ENCODE measurements around the gene SUCLG1. TPM values are rescaled to one million over a fixed set of nuclear protein-coding genes. Genes with fewer than 3 reads are reported as not detected.
"Not testable (repeated sequence)": the region's sequence is repeated elsewhere in the genome, so short reads cannot be mapped to it uniquely, and the experiment has no call there.

Gene SUCLG1
- polyA plus RNA-seq (ENCODE audit: insufficient read length in 3 of 3) = 100 to 1,000 TPM; 203 to 212 (median 208) TPM

DNA sequence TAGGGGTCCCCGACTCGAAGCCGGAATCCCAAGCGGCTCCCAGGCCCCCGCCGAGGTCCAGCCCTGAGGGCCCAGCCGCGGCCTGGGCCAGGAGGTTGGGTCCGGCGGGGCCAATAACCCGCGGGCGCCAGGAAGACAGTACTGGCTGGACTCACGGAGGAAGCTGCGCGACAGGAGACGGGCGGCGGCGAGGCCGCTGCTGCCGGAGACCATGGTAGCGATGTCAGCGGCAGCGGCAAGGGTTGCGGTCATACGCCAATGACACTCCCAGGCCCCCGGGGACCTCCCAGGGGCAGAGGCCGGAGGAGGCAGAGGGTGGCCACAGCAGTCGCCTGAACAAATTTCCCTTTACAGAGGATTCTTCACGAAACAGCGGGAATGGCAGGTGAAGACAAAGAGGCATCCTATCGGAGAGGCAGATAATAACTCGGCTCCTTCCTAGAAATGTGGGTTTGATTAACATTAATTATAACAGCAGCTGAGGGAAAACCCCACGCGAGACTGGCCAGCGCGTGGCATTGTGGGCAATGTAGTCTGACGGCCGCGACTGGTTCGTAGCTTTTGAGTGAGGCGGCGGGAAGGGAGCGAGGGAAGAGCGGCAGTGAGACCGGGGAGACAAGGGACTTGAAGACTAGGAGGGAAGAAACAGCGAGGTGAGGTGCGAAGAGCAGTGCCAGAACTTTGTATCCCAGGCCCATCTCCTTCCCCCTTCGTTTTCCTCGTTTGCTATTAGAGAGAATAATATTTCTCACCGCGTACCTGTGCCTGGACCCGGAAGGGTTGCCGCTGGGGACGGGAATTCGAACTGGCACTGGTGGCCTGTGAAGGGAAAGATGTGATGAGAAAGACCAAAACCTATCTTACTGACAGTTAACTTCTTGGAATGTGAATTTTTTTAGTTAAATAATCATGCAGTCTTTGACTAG is at the start of gene SUCLG1:
Gene SUCLG1 (minus strand): TSS at position 263 of the 926 bp plus-strand sequence. CDS start 11 bp downstream, at position 252.
- DNase-seq (ENCODE audit: low read depth in 3 of 3, low spot score in 2 of 3) = peak; percentile 81 to 88 (median 83)

- DNase-seq (ENCODE audit: low read depth in 3 of 3, low spot score in 2 of 3) = no peak
Measured at GRCh38 chr2:84498150-84498799, 39.2 kb upstream of the SUCLG1 start.

DNA sequence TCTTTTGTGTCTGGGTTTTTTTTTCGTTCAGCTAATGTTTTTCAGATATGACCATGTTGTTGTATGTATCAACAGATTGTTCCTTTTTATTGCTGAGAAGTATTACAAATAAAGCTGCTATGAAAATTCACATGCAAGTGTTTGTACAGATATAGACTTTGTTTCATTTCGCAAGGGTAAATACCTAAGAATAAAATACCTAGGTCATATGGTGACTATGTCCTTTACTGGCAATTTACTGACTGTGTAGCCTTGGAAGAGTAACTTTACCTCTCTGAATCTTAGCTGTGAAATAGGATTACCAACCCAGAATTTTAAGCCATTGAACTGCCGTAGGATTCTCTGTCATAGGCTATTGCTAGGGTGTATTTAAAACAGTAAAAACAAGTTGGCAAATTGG is 38.2 kb upstream of the SUCLG1 start:
- no peak for DNase-seq (ENCODE audit: low read depth in 3 of 3, low spot score in 2 of 3)

DNA sequence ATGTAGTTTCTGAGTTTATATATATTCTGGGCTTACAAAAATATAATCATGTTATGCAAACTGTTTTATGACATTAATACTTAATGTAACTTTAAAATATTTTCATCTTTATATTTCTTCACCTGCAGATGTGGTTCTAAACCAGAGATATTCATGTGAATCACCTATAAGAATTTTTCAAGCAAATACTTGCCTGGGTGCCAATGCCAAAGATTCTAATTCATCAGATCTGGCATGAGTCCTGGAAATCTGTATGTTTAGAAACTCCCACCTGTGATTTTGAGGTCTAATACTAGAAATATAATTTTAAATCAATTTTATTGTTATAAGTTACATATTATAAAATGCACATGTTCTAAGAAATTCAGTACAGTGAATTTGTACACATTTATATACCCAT is 37.3 kb upstream of the SUCLG1 start:
- DNase-seq (ENCODE audit: low read depth in 3 of 3, low spot score in 2 of 3) = no peak

GRCh38 chr2:84495539-84496146 is 36.6 kb upstream of the SUCLG1 start:
- DNase-seq (ENCODE audit: low read depth in 3 of 3, low spot score in 2 of 3) = peak in 1 of 3 donors; percentile 53

DNA sequence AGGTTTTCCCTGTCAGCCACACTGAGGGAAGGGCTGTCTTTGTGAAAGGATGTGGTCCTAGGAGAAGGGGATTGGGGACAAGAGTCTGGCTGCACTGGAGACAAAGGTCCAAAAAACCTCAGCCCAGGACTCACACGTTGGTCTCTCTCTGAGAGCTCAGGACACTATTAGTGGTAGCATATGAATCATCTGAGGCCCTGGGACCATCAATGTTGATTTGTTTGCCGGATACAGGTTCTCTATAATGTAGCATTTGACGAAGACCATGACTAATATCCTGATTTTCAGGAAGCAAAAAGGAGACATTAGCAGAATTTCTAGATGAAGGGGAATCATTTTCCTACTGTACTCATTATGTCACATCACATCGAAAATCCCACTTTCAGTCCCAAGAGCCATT is 35.0 kb upstream of the SUCLG1 start:
- no peak for DNase-seq (ENCODE audit: low read depth in 3 of 3, low spot score in 2 of 3)

DNA sequence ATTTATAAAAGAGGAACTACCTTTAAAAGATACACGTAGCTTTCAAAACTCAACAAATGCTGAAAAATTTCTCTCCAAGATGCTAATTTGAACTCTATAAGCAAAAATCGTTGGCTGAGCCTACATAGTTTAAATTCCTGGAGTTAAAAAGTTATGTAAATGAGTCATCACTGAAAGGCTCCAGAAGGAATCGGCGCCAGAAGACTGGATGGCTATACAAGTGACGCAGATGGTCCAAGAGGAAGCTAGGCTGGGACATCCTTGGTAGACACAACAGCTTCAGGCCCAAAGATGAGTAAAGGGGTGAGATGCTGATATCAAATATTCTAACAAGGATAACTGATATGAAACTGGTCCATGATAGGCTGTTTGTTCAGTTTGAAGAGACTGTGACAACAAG is 34.4 kb upstream of the SUCLG1 start:
- DNase-seq (ENCODE audit: low read depth in 3 of 3, low spot score in 2 of 3) = no peak

- DNase-seq (ENCODE audit: low read depth in 3 of 3, low spot score in 2 of 3) = no peak
Measured at GRCh38 chr2:84492571-84492970, 33.5 kb upstream of the SUCLG1 start.

DNA sequence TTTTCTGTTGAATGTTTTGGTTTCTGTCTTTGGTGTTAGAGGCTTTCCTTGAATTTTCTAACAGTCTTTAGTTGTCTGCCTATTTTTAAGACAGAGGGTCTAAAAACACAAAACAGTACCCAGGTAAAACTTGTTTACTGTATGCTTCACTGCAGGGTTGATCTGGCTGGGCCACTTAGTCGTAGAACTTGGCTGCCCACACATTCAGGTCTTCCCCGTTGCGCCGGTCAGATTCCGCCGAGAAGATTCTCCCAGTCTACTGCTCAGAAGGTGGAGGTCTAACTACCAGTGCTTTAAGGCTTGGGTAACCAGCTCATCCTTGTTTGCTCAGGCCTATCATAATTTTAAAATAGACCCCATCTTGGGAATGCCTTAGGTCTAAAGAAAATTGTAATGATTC is 32.7 kb upstream of the SUCLG1 start:
- DNase-seq (ENCODE audit: low read depth in 3 of 3, low spot score in 2 of 3) = no peak

DNA sequence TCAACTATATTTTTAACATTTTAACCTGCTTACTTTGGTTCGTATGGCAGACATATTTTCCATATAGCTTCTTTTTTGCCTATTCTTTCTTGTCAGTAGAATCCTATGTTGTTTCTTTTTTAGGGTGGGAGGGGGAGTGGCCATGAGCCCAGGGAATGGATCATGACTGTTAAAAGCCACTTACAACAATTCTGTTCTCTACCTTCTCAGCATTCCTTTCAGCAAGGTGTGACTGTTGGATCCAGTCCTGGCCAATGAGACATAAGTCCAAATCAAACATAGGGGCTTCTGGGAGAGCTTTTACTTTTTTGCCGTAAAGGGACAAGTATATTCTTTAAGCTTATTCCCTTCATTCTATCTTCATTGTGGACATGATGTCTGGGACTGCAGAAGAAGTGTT is 32.2 kb upstream of the SUCLG1 start:
- no peak for DNase-seq (ENCODE audit: low read depth in 3 of 3, low spot score in 2 of 3)

DNA sequence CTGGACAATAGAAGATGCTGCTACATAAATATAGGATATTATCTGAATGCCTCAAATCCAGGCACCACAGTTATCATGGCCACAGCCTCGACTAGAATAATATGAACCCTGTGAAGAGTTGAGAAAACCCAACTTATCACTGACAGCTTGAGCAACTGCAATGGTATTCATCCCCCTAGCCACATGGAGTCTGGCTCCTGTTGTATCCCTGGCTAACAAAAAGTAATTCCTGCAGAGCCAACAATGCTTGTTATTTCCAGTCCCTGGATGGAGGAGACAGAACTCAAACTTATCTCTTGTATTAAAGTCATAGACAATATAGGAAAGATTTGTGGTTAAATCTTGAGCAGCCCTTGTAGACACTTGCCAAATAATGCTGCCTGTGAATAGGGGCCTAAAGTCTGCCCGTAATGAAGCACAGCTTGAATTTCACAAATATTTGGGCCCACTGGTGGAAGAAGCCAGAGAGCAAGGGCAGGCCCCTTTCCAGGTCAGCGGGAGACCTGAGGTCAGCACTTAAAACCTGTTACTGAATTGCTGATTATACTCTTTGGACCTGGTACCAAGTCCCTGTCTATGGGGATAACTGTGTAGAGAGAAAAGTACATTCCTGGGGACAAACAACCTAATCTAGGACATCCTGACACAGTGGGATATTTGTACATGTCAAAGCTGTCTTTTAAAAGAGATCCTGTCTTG is 28.4 kb upstream of the SUCLG1 start:
- no peak for DNase-seq (ENCODE audit: low read depth in 3 of 3, low spot score in 2 of 3)

GRCh38 chr2:84486441-84487115 is 27.5 kb upstream of the SUCLG1 start:
- peak; percentile 36 to 49 (median 39) for DNase-seq (ENCODE audit: low read depth in 3 of 3, low spot score in 2 of 3)

GRCh38 chr2:84483320-84483719 is 24.2 kb upstream of the SUCLG1 start:
- no peak for DNase-seq (ENCODE audit: low read depth in 3 of 3, low spot score in 2 of 3)

- DNase-seq (ENCODE audit: low read depth in 3 of 3, low spot score in 2 of 3) = no peak
Measured at GRCh38 chr2:84482603-84483002, 23.5 kb upstream of the SUCLG1 start.

- DNase-seq (ENCODE audit: low read depth in 3 of 3, low spot score in 2 of 3) = no peak
Measured at GRCh38 chr2:84481702-84482101, 22.6 kb upstream of the SUCLG1 start.

DNA sequence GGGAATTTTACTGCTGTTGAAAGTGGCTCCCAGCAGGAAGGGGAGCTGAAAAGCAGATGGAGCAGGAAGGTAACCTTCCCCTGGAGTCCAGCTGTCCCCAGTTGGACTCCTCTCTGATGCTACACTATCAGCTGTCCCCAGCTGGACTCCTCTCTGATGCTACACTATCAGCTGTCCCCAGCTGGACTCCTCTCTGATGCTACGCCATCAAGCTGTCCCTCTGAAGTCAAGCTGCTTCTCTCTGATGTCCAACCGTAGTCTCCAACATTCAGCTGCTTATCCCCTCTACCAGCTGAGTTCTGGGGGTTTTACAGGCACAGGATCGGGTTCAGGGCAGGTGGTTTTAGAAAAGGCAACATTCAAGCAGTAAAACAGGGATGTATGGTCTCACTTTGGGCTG is 19.8 kb upstream of the SUCLG1 start:
- DNase-seq (ENCODE audit: low read depth in 3 of 3, low spot score in 2 of 3) = no peak

DNA sequence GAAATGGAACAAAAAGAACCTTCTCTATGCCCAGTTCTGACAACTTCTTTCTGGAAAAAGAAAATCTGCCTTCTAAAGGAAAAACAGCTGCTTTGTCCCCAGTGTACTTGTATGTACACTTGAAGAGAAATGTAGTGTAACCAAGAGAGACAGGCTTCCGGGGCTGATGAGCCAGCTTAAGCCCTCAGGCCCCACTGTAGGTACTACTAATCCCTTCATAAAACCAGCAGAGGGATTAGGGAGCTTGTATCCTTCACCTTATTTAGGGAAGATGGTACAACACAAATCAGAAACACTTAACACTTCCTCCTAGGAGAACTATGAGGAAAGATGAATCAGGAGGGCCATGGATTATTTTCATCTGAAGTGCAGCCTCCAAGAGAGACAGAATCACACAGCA is 18.8 kb upstream of the SUCLG1 start:
- DNase-seq (ENCODE audit: low read depth in 3 of 3, low spot score in 2 of 3) = no peak

DNA sequence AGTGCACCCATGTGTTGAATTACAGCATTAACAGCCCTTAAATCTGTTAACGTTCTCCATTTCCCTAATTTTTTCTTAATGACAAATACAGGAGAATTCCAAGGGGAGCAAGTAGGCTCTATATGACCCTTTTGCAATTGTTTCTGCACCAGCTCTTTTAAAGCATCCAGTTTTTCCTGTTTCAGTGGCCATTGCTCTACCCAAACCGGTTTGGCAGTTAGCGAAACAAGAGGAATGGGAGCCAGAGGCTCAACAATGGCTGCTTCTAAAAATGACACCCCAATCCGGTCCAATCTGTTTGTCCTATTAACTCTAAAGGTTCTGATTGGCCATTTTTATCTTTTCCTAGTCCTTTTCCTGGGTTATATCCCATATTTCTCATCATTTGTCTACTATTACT is 15.1 kb upstream of the SUCLG1 start:
- DNase-seq (ENCODE audit: low read depth in 3 of 3, low spot score in 2 of 3) = no peak

GRCh38 chr2:84472856-84473565 is 13.9 kb upstream of the SUCLG1 start:
- no peak for DNase-seq (ENCODE audit: low read depth in 3 of 3, low spot score in 2 of 3)

GRCh38 chr2:84472423-84472822 is 13.3 kb upstream of the SUCLG1 start:
- not testable (repeated sequence) for DNase-seq (ENCODE audit: low read depth in 3 of 3, low spot score in 2 of 3)
